Skeletal muscle tissue (tissue), 4 donors: ENCODE data around the gene KLRK1. TPM values are rescaled to one million over a fixed set of nuclear protein-coding genes. Genes with fewer than 3 reads are reported as not detected.
"Not testable (repeated sequence)": the region's sequence is repeated elsewhere in the genome, so short reads cannot be mapped to it uniquely, and the experiment has no call there.

ENCODE experiments used
- H3K27ac ChIP-seq: one replicate; pipeline ENCODE4 v1.7.0; 2013; ENCODE audit warnings: mild to moderate bottlenecking, low read depth, low read length, inconsistent platforms
- H3K27me3 ChIP-seq, 3 donors: one replicate each; pipeline ENCODE4 v1.7.0; 2013; ENCODE audit warnings: low read length in 3 of 3; ENCODE audit not compliant: control insufficient read depth in 3 of 3, insufficient read depth in 3 of 3
- H3K36me3 ChIP-seq, 3 donors: one replicate each; pipeline ENCODE4 v1.7.0; 2013; ENCODE audit warnings: low read length in 3 of 3; ENCODE audit not compliant: control insufficient read depth in 3 of 3, insufficient read depth in 3 of 3
- H3K4me1 ChIP-seq, 3 donors: one replicate each; pipeline ENCODE4 v1.7.0; 2013; ENCODE audit warnings: low read length in 3 of 3, mild to moderate bottlenecking in 3 of 3; ENCODE audit not compliant: control insufficient read depth in 3 of 3, insufficient read depth in 3 of 3
- H3K4me3 ChIP-seq, 3 donors: one replicate each; pipeline ENCODE4 v1.7.0; 2013; ENCODE audit warnings: low read length in 3 of 3
- H3K9ac ChIP-seq, 3 donors: one replicate each; pipeline ENCODE4 v1.7.0; 2013; ENCODE audit warnings: low read length in 3 of 3, mild to moderate bottlenecking in 3 of 3, moderate library complexity in 2 of 3, low read depth in 1 of 3
- H3K9me3 ChIP-seq, 3 donors: one replicate each; pipeline ENCODE4 v1.7.0; 2013; ENCODE audit warnings: low read length in 3 of 3; ENCODE audit not compliant: control insufficient read depth in 3 of 3
- total RNA-seq: library from RNA; depleted of rRNA; stranded (reverse); fragments of >200 nt; gene quantifications from one replicate; pipeline ENCODE4 v1.2.3, GENCODE V29; 2014
- donor health status: Osteomylitis.

The KLRK1 gene
- total RNA-seq, 1 donor from 2014 or later = 0.52 TPM

DNA sequence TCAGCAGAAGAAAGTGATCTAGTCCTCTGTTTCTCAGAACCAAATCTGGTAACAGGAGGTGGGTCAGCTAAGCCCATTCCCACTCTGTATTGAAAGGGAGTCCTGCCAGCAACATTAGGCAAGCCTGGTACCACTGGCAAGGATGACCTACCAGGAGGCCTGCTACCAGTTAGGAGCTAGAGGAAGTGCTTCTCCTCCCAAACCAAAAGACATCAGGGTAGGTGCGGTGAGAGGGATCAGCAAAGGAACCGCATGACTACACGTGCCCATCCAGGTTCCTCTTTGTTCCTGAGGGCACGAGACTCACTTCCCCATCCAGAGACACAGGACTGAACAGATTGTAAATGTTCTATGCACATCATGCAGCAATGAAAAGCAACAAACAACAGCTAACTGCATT lies 16.9 kb upstream of the KLRK1 start:
- Histone ChIP-seq H3K4me3 (no peak overlapping the region), H3K9me3 (peaks cover 0 to 3% (median 0%) of the 10 kb centered on the region in 3 donors), H3K27ac (no peak overlapping the region), H3K27me3 (no peaks in the 10 kb centered on the region), H3K4me1 (no peaks in the 10 kb centered on the region), H3K9ac (no peak overlapping the region), H3K36me3 (no peaks in the 10 kb centered on the region)

DNA sequence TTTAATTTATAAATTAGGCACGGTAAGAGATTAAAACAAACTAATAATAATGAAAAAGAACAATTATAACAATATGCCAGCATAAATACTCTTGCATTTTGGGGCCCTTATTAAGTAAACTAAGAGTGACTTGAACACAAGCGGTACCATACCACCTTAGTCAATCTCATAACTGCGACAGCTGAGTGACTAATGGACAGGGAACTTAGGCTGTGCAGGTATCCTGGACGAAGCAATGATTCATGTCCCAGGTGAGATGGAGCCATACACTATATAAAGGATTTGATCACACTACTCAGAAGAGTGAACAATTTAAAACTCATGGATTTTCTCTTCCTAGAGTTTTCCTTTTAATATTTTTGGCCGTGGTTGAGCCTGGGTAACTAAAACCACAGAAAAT lies 15.5 kb upstream of the KLRK1 start:
- H3K27me3 ChIP-seq = no peaks in the 10 kb centered on the region
- H3K36me3 ChIP-seq = no peaks in the 10 kb centered on the region
- H3K27ac ChIP-seq = no peak overlapping the region
- H3K9ac ChIP-seq = no peak overlapping the region
- H3K9me3 ChIP-seq = peaks cover 0 to 3% (median 0%) of the 10 kb centered on the region in 3 donors
- no peak overlapping the region for H3K4me3 ChIP-seq
- H3K4me1 ChIP-seq = no peaks in the 10 kb centered on the region

DNA sequence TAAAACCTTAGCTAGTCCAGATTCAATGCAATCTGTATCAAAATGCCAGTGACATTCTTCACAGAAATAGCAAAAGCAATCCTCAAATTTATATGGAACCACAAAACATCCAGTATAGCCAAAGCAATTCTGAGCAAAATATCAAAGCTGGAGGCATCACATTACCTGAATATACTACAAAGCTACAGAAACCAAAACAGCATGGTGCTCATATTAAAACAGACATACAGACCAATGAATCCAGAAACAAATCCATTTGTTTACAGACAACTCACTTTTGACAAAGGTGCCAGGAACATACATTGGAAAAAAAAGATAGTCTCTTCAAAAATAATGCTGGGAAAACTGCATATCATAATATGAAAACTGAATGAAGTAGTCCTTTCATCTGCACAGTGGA lies 15.0 kb upstream of the KLRK1 start:
- H3K9ac ChIP-seq = no peak overlapping the region
- H3K36me3 ChIP-seq = no peaks in the 10 kb centered on the region
- H3K9me3 ChIP-seq = peaks cover 0 to 3% (median 0%) of the 10 kb centered on the region in 3 donors
- no peak overlapping the region for H3K27ac ChIP-seq
- H3K4me3 ChIP-seq = no peak overlapping the region
- H3K4me1 ChIP-seq = no peaks in the 10 kb centered on the region
- no peaks in the 10 kb centered on the region for H3K27me3 ChIP-seq

DNA sequence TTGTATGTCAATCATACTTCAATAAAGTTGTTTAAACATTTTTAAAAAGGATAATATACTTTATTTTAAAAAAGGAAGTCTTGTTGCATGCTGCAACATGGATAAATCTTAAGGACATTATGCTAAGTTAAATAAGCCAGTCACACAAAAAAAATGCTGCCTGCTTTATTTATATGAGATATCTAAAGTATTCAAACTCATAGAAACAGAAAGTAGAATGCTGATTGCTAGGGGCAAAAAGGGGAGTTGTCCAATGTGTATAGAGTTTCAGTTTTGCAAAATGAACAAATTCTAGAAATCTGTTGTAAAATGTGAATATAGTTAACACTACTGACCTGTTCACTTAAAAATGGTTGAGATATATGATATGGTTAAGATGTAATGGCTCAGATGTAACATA lies 11.0 kb upstream of the KLRK1 start:
- Histone ChIP-seq H3K4me1 (no peaks in the 10 kb centered on the region), H3K4me3 (no peak overlapping the region), H3K36me3 (no peaks in the 10 kb centered on the region), H3K9ac (no peak overlapping the region), H3K27me3 (no peaks in the 10 kb centered on the region), H3K27ac (no peak overlapping the region), H3K9me3 (peaks cover 0 to 3% (median 0%) of the 10 kb centered on the region in 3 donors)

DNA sequence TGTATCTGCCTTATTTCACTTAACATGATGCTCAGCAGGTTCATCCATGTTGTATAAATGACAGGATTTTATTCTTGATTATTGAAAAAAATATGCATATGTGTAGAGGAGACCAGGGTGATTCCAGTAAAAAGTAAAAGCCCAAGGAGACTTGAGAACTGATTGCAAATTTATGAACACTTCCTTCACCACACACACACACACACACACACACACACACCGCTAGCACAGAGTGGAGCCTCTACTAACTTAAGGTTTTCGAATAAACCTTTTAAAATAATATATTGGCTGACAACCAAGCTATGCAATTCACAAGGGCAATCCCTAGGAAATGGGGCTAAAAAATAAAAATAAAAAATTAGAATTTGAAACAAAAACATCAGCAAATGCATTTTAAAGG lies 8.3 kb upstream of the KLRK1 start:
- H3K9ac ChIP-seq = no peak overlapping the region
- no peak overlapping the region for H3K4me3 ChIP-seq
- H3K9me3 ChIP-seq = no peaks in the 10 kb centered on the region
- no peaks in the 10 kb centered on the region for H3K27me3 ChIP-seq
- H3K27ac ChIP-seq = no peak overlapping the region
- H3K36me3 ChIP-seq = no peaks in the 10 kb centered on the region
- H3K4me1 ChIP-seq = peaks cover 0 to 3% (median 0%) of the 10 kb centered on the region in 3 donors

DNA sequence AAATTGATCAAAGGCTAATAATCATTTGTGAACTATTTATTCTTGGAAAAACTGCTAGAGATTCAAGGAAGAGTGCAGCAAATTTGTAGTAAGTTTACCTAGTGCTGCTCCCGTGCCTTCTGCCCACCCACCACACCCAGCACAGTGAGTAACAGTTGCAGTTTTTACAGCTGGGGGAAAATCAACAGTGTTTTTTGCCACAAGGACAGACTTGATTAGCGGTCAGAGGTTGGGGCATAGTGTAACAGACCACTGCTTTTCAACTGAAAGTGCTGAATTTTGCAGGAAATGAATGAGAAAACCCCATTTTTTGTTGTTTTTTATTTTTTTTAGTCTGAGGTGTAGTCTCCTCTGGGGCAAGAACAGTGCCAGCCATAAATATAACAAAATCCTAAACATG lies 7.5 kb upstream of the KLRK1 start:
- Histone ChIP-seq H3K27me3 (no peaks in the 10 kb centered on the region), H3K9me3 (no peaks in the 10 kb centered on the region), H3K9ac (no peak overlapping the region), H3K36me3 (no peaks in the 10 kb centered on the region), H3K4me3 (no peak overlapping the region), H3K4me1 (peaks cover 0 to 3% (median 2%) of the 10 kb centered on the region in 3 donors), H3K27ac (no peak overlapping the region)

DNA sequence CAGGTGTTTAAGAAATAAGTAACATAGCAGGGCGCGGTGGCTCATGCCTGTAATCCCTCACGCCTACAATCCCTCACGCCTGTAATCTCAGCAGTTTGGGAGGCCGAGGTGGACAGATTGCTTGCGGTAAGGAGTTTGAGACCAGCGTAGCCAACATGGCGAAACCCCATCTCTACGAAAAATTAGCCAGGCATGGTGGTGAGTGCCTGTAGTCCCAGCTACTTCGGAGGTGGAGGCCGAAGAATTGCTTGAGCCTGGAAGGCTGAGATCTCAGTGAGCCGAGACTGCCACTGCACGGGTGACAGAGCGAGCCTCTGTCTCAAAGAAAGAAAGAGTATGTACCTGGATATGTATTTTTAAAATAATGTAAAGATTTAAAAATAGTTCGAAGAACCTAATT lies 6.3 kb upstream of the KLRK1 start:
- H3K4me3 ChIP-seq, H3K27ac ChIP-seq, H3K9ac ChIP-seq, H3K36me3 ChIP-seq, H3K9me3 ChIP-seq, H3K4me1 ChIP-seq, H3K27me3 ChIP-seq: not testable (repeated sequence)

DNA sequence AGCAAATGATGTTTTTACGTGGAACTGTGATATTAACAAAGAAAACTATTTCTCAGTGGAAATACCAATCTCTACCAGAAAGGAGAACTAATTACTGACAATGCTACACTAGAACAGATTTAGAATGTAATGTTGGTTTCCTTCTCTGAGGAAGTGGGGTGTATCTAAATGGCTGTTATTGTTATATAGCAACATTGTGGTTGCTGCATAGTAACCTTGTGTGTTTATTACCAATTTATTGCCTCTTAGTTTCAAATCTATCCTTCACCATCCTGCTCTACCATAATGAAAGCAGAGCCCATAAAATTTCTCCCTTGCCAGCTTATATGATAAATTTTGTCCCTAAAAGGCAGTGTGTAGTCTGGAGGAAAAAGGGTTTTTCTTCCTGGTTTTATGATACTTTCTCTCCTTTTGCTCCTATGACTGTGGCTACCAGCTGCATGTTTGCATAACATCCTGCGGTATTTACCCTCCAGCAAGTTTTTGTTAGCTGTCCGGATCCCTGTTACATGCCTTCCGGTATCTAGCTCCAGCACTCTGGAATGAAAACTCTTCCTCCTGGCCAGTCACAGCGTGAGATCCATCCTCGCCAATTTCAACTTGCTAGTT lies 5.7 kb upstream of the KLRK1 start:
- H3K9me3 ChIP-seq = no peaks in the 10 kb centered on the region
- H3K4me3 ChIP-seq = peak overlapping the region in 2 of 3 donors; percentile 1 to 41

DNA sequence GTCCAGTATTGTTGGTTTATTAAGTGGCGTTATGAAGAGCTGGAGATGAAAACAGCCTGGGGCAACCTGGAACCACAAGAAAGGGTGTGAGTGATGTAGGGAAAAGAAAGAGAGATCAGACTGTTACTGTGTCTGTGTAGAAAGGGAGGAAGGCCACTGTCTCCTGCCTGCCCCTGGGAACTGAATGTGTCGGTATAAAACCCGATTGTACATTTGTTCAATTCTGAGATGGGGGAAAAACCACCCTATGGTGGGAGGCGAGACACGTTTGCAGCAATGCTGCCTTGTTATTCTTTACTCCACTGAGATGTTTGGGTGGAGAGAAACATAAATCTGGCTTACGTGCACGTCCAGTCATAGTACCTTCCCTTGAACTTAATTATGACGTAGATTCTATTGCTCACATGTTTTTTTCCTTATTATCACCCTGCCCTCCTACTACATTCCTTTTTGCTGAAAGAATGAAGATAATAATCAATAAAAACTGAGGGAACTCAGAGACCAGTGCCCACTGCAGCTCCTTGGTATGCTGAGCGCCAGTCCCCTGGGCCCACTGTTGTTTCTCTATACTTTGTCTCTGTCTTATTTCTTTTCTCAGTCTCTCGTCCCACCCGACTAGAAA lies 4.8 kb upstream of the KLRK1 start:
- not testable (repeated sequence) for H3K27me3 ChIP-seq, H3K27ac ChIP-seq, H3K4me3 ChIP-seq, H3K4me1 ChIP-seq, H3K36me3 ChIP-seq, H3K9ac ChIP-seq, H3K9me3 ChIP-seq

More for the DNA sequence above, 5.7 kb upstream of the KLRK1 start:
- Histone ChIP-seq H3K36me3 (no peaks in the 10 kb centered on the region), H3K9ac (no peak overlapping the region), H3K27me3 (no peaks in the 10 kb centered on the region), H3K4me1 (peaks cover 0 to 3% (median 2%) of the 10 kb centered on the region in 3 donors), H3K27ac (peak overlapping the region; percentile 39)

DNA sequence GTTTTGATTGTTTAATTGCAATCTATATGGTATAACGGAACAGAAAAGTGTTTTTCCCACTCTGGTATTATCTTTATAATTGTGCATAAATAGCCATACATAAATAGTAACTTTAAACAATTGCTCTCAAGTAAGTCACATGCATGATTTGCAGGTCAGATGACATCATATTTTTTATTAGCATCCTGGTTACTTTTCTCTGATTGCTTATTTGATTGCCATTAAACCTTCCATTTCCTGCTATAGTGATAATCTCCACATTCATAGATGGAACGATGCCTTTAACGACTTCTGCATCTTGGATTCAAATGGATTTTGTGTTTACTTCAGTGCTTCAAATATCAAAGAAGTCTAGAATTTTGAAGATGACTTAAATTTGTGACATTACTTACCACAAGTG lies 3.5 kb upstream of the KLRK1 start:
- no peak overlapping the region for H3K27ac ChIP-seq
- H3K27me3 ChIP-seq = no peaks in the 10 kb centered on the region
- H3K4me3 ChIP-seq = no peak overlapping the region
- H3K36me3 ChIP-seq = no peaks in the 10 kb centered on the region
- no peaks in the 10 kb centered on the region for H3K9me3 ChIP-seq
- peaks cover 0 to 3% (median 2%) of the 10 kb centered on the region in 3 donors for H3K4me1 ChIP-seq
- no peak overlapping the region for H3K9ac ChIP-seq
